Measurements from ENCODE around the gene CDC20. TPM values are rescaled to one million over a fixed set of nuclear protein-coding genes. Genes with fewer than 3 reads are reported as not detected.
"Not testable (repeated sequence)": the region's sequence is repeated elsewhere in the genome, so short reads cannot be mapped to it uniquely, and the experiment has no call there.

CDC20 gene
- total RNA-seq, 1 donor from 2014 or later = 84.3 TPM

DNA sequence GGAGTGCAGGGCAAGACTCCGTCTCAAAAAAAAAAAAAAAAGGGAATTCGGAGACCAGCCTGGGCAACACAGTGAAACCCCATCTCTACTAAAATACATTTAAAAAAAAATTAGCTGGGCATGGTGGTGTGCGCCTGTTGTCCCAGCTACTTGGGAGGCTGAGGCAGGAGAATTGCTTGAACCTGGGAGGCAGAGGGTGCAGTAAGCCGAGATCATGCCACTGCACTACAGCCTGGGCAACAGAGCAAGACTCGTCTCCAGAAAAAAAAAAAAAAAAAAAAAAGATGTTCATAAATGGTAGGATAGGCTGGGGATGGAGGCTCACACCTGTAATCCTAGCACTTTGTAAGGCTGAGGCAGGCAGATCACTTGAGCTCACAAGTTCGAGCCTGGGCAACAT lies 11.0 kb downstream of the CDC20 start:
- not testable (repeated sequence) for H3K27ac Mint-ChIP-seq, DNase-seq, H3K4me3 Mint-ChIP-seq, H3K27me3 Mint-ChIP-seq, H3K9me3 Mint-ChIP-seq
- peaks cover 23% of the 10 kb centered on the region for H3K36me3 Mint-ChIP-seq (ENCODE audit: low read depth)
- H3K4me1 Mint-ChIP-seq = peaks cover 26% of the 10 kb centered on the region
- intact Hi-C loops (cut with micrococcal nuclease) = loop anchor here (5.0 to 10.0 kb wide), 4 partner anchors 197 to 605 kb away; partner anchors contain the start of genes ATP6V0B, B4GALT2, CFAP57 and DPH2

DNA sequence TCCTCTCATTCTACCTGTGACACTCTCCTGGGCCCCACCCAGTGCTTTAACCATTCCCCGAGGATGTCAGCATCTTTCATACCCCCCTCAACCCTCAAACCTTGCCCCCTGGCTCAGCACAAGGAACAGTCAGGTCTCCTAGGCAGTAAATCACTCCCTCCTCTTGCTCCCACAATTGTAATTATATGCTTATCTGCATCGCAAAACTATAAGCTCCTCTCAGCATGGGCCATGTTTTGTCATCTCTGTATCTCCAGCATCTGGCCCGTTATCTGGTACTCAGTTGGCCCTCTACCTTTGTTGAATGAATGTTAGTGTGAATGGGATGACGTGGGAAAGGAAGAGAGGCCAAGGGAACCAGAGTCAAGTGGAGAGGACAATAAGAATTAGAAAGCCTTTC lies 11.8 kb downstream of the CDC20 start:
- no peaks in the 10 kb centered on the region for H3K9me3 Mint-ChIP-seq
- H3K4me3 Mint-ChIP-seq = no peak overlapping the region
- H3K27ac Mint-ChIP-seq = peak overlapping the region; percentile 36
- no peak for DNase-seq
- no peaks in the 10 kb centered on the region for H3K27me3 Mint-ChIP-seq
- peaks cover 20% of the 10 kb centered on the region for H3K4me1 Mint-ChIP-seq
- peaks cover 18% of the 10 kb centered on the region for H3K36me3 Mint-ChIP-seq (ENCODE audit: low read depth)
- intact Hi-C loops (cut with micrococcal nuclease) = no loop called here

DNA sequence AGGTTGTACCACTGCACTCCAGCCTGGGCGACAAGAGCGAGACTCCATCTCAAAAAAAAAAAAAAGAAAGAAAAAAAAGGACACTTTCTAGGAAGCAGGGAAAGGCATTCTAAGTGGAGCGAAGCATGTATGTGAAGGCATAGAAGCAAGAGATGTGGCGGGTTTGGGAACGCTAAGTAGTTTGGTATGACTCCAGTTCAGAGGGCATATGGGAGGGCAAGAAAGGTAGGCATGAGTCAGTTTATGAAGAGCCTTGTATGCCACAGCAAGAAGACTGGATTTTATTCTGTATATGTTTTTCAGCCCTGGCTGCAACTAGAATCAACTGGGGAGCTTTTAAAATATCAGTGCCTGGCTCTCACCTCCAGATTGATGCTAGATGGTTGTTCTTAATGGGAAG lies 13.4 kb downstream of the CDC20 start:
- Mint-ChIP-seq H3K9me3 (no peaks in the 10 kb centered on the region), H3K4me1 (peaks cover 11% of the 10 kb centered on the region), H3K36me3 (ENCODE audit: low read depth) (peaks cover 18% of the 10 kb centered on the region), H3K27me3 (no peaks in the 10 kb centered on the region), H3K4me3 (no peak overlapping the region), H3K27ac (no peak overlapping the region)
- intact Hi-C loops (cut with micrococcal nuclease) = no loop called here
- DNase-seq = no peak

GRCh38 chr1:43373066-43373940 lies 14.5 kb downstream of the CDC20 start:
- peaks cover 20% of the 10 kb centered on the region for H3K36me3 Mint-ChIP-seq (ENCODE audit: low read depth)
- no peak for DNase-seq
- H3K9me3 Mint-ChIP-seq = no peaks in the 10 kb centered on the region
- no peak overlapping the region for H3K4me3 Mint-ChIP-seq
- no peak overlapping the region for H3K27ac Mint-ChIP-seq
- no peaks in the 10 kb centered on the region for H3K27me3 Mint-ChIP-seq
- H3K4me1 Mint-ChIP-seq = peaks cover 9% of the 10 kb centered on the region
- intact Hi-C loops (cut with micrococcal nuclease) = no loop called here

DNA sequence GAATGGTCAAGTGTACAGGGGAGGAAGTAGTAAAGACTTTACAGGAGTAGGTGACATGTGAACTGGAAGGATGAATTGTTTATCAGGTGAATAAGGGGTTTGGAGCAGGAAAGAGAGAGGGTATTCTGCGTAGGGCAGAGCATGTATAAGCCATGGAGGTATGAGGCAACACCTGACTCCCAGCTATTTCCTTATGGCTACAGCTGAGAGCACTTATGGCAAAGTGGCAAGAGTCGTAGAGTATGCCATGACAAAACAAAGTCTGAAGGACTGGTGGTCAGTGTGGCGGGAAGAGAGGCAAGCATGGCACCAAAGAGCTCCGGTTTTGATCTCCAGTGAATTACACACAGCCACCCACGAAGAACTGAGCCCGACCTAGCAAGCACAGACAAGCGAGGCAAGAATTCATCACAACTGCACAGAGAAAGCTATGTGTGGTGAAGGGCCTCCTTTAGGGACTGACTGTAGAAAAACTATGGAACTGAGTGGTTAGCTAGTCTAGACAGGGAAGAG lies 18.0 kb downstream of the CDC20 start:
- Mint-ChIP-seq H3K4me1 (peaks cover 4% of the 10 kb centered on the region), H3K27me3 (no peaks in the 10 kb centered on the region), H3K4me3 (no peak overlapping the region), H3K9me3 (no peaks in the 10 kb centered on the region), H3K27ac (no peak overlapping the region), H3K36me3 (ENCODE audit: low read depth) (peaks cover 31% of the 10 kb centered on the region)
- no peak for DNase-seq
- intact Hi-C loops (cut with micrococcal nuclease) = no loop called here

- H3K4me1 Mint-ChIP-seq = peaks cover 6% of the 10 kb centered on the region
- DNase-seq = no peak
- no peak overlapping the region for H3K4me3 Mint-ChIP-seq
- H3K27ac Mint-ChIP-seq = no peak overlapping the region
- no peaks in the 10 kb centered on the region for H3K9me3 Mint-ChIP-seq
- intact Hi-C loops (cut with micrococcal nuclease) = no loop called here
- H3K27me3 Mint-ChIP-seq = no peaks in the 10 kb centered on the region
- peaks cover 36% of the 10 kb centered on the region for H3K36me3 Mint-ChIP-seq (ENCODE audit: low read depth)
Measured at GRCh38 chr1:43377831-43378230, 19.1 kb downstream of the CDC20 start.

DNA sequence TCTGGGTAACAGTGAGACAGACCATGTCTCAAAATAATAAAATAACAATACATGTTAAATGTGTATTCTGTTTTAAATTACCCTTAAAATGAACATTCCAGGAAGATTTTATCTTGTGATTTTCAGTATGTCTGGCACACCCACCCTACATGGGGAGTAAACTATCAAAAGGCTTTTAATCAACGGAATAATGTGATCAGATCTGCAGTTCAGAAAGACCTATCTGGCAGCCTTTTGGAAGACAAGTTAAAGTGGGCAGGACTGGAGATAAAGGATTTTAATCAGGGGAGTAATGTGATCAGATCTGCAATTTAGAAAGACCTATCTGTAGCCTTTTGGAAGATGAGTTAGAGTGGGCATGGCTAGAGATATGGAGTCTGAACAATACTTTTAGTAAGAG lies 20.7 kb downstream of the CDC20 start:
- peaks cover 50% of the 10 kb centered on the region for H3K36me3 Mint-ChIP-seq (ENCODE audit: low read depth)
- no peak for DNase-seq
- peaks cover 6% of the 10 kb centered on the region for H3K4me1 Mint-ChIP-seq
- H3K4me3 Mint-ChIP-seq = no peak overlapping the region
- no peaks in the 10 kb centered on the region for H3K9me3 Mint-ChIP-seq
- intact Hi-C loops (cut with micrococcal nuclease) = no loop called here
- H3K27me3 Mint-ChIP-seq = no peaks in the 10 kb centered on the region
- no peak overlapping the region for H3K27ac Mint-ChIP-seq

GRCh38 chr1:43381612-43382011 lies 22.8 kb downstream of the CDC20 start:
- DNase-seq = no peak
- intact Hi-C loops (cut with micrococcal nuclease) = no loop called here
- Mint-ChIP-seq H3K27ac (no peak overlapping the region), H3K4me1 (peaks cover 9% of the 10 kb centered on the region), H3K4me3 (no peak overlapping the region), H3K27me3 (no peaks in the 10 kb centered on the region), H3K36me3 (ENCODE audit: low read depth) (peaks cover 61% of the 10 kb centered on the region), H3K9me3 (no peaks in the 10 kb centered on the region)

GRCh38 chr1:43382027-43382779 lies 23.4 kb downstream of the CDC20 start:
- intact Hi-C loops (cut with micrococcal nuclease) = no loop called here
- no peak overlapping the region for H3K4me3 Mint-ChIP-seq
- H3K27me3 Mint-ChIP-seq = no peaks in the 10 kb centered on the region
- H3K9me3 Mint-ChIP-seq = no peaks in the 10 kb centered on the region
- DNase-seq = no peak
- peaks cover 11% of the 10 kb centered on the region for H3K4me1 Mint-ChIP-seq
- H3K36me3 Mint-ChIP-seq (ENCODE audit: low read depth) = peaks cover 63% of the 10 kb centered on the region
- H3K27ac Mint-ChIP-seq = no peak overlapping the region

GRCh38 chr1:43383449-43383848 lies 24.7 kb downstream of the CDC20 start:
- H3K4me1 Mint-ChIP-seq = peaks cover 17% of the 10 kb centered on the region
- H3K36me3 Mint-ChIP-seq (ENCODE audit: low read depth) = peaks cover 62% of the 10 kb centered on the region
- H3K9me3 Mint-ChIP-seq = no peaks in the 10 kb centered on the region
- H3K4me3 Mint-ChIP-seq = no peak overlapping the region
- no peaks in the 10 kb centered on the region for H3K27me3 Mint-ChIP-seq
- no peak for DNase-seq
- H3K27ac Mint-ChIP-seq = no peak overlapping the region
- intact Hi-C loops (cut with micrococcal nuclease) = no loop called here

- H3K4me3 Mint-ChIP-seq = no peak overlapping the region
- no peaks in the 10 kb centered on the region for H3K27me3 Mint-ChIP-seq
- H3K9me3 Mint-ChIP-seq = no peaks in the 10 kb centered on the region
- DNase-seq = no peak
- H3K27ac Mint-ChIP-seq = no peak overlapping the region
- intact Hi-C loops (cut with micrococcal nuclease) = no loop called here
- H3K36me3 Mint-ChIP-seq (ENCODE audit: low read depth) = peaks cover 50% of the 10 kb centered on the region
- peaks cover 35% of the 10 kb centered on the region for H3K4me1 Mint-ChIP-seq
Measured at GRCh38 chr1:43386676-43387075, 27.9 kb downstream of the CDC20 start.

DNA sequence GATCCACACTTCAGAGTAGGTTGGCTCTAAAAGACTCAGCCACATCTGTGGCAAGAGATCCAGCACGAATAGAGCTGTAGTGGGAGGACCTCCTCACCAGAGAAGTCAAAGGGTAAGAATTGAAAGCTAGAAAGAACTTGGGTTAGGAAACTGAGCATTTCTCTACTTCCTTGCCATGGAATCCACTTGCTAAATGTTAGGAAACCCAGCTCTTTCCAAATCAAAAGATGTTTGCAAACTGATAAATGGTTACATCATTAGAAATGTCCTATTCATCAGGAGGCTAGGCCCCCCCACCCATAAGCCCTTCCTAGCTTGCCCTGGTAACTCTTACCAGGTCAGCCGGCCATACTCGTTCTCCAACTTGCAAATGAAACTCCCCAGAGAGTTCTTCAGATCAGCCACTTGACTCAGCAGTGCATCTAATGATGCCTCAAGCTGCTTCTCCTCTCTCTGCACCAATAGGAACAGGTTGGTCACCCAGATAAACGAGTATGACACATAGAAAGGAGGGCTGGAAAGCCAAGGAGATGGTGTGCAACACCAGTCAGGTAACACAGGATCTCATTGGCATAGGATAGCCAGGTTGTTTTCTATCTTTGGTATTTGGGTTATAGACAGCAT lies 29.3 kb downstream of the CDC20 start:
- Mint-ChIP-seq H3K27ac (peak overlapping the region; percentile 95), H3K36me3 (ENCODE audit: low read depth) (peaks cover 48% of the 10 kb centered on the region), H3K9me3 (no peaks in the 10 kb centered on the region), H3K27me3 (no peaks in the 10 kb centered on the region), H3K4me3 (peak overlapping the region; percentile 99), H3K4me1 (peaks cover 39% of the 10 kb centered on the region)
- intact Hi-C loops (cut with micrococcal nuclease) = loop anchor here (2.0 kb wide), 1 partner anchor 29 kb away; the partner anchor contains the start of gene CDC20
- no peak for DNase-seq

GRCh38 chr1:43388613-43389012 lies 29.8 kb downstream of the CDC20 start:
- peak; percentile 56 for DNase-seq
- Mint-ChIP-seq H3K4me3 (peak overlapping the region; percentile 99), H3K27me3 (no peaks in the 10 kb centered on the region), H3K4me1 (peaks cover 40% of the 10 kb centered on the region), H3K27ac (peak overlapping the region; percentile 95), H3K36me3 (ENCODE audit: low read depth) (peaks cover 46% of the 10 kb centered on the region), H3K9me3 (no peaks in the 10 kb centered on the region)
- intact Hi-C loops (cut with micrococcal nuclease) = loop anchor here (1.0 to 2.0 kb wide), 4 partner anchors 20 to 542 kb away; partner anchors contain the start of genes CDC20, CFAP57, EBNA1BP2 and ELOVL1

Measured in activated CD4-positive, alpha-beta T cell treated with anti-CD3 and anti-CD28 coated beads, Interleukin-2, amount 10 ng/mL, durations not matched to agents 24 days and 14 days (primary cell).